HepG2 (cell line): ENCODE results near the gene UBE2Q1. TPM values are rescaled to one million over a fixed set of nuclear protein-coding genes. Genes with fewer than 3 reads are reported as not detected.

Experiments used
- ATAD3A ChIP-seq: sonication (generic); formaldehyde crosslinking; IDR thresholded peaks from 2 replicates; pipeline ENCODE4 v1.4.0; 2020; ENCODE audit warnings: missing genetic modification reagents
- ATF7 ChIP-seq, 2 experiments: fragments of 450-650 bp in 1 of 2; sonication (generic) in 1 of 2; formaldehyde crosslinking in 1 of 2; IDR thresholded peaks; 2 replicates each; pipeline versions ENCODE4 v1.4.0 to v1.6.1; 2016 to 2020; ENCODE audit warnings: antibody characterized with exemption in 1 of 2, mild to moderate bottlenecking in 1 of 2, missing genetic modification reagents in 1 of 2
- EZH2 ChIP-seq: conservative IDR thresholded peaks from 2 replicates; pipeline ENCODE4 v1.6.1; 2012; ENCODE audit warnings: mild to moderate bottlenecking, low read depth, low read length, moderate library complexity
- HNRNPL ChIP-seq: fragments of 200-400 bp; formaldehyde crosslinking; IDR thresholded peaks from 2 replicates; pipeline ENCODE4 v1.6.1; 2017; ENCODE audit warnings: mild to moderate bottlenecking, low read depth, low read length
- IRF2 ChIP-seq: IDR thresholded peaks from 2 replicates; pipeline ENCODE4 v1.6.1; 2018; ENCODE audit warnings: missing genetic modification reagents, missing compliant biosample characterization
- MED1 ChIP-seq: sonication (generic); formaldehyde crosslinking; IDR thresholded peaks from 2 replicates; pipeline ENCODE4 v1.4.0; 2020; ENCODE audit warnings: missing genetic modification reagents
- SIX4 ChIP-seq: sonication (generic); formaldehyde crosslinking; IDR thresholded peaks from 2 replicates; pipeline ENCODE4 v1.4.0; 2020; ENCODE audit warnings: missing genetic modification reagents
- SNAPC2 ChIP-seq: sonication (generic); formaldehyde crosslinking; IDR thresholded peaks from 2 replicates; pipeline ENCODE4 v1.8.1; 2022; ENCODE audit warnings: mild to moderate bottlenecking, missing genetic modification reagents
- SSRP1 ChIP-seq: IDR thresholded peaks from 2 replicates; pipeline ENCODE4 v1.6.1; 2016; ENCODE audit warnings: control low read depth
- ZBTB8A ChIP-seq: sonication (generic); formaldehyde crosslinking; IDR thresholded peaks from 2 replicates; pipeline ENCODE4 v1.4.0; 2020; ENCODE audit warnings: mild to moderate bottlenecking, low read depth, missing genetic modification reagents, borderline replicate concordance
- ZFP1 ChIP-seq: IDR thresholded peaks from 2 replicates; pipeline ENCODE4 v1.6.1; 2016
- ZMYM3 ChIP-seq: sonication (generic); formaldehyde crosslinking; IDR thresholded peaks from 2 replicates; pipeline ENCODE4 v1.5.1; 2020; ENCODE audit warnings: mild to moderate bottlenecking, missing genetic modification reagents
- ZNF124 ChIP-seq: sonication (generic); formaldehyde crosslinking; IDR thresholded peaks from 2 replicates; pipeline ENCODE4 v1.4.0; 2020; ENCODE audit warnings: missing genetic modification reagents
- ZNF230 ChIP-seq: sonication (generic); formaldehyde crosslinking; IDR thresholded peaks from 2 replicates; pipeline ENCODE4 v1.4.0; 2020; ENCODE audit warnings: mild to moderate bottlenecking, missing genetic modification reagents
- ZNF264 ChIP-seq: sonication (generic); formaldehyde crosslinking; IDR thresholded peaks from 2 replicates; pipeline ENCODE4 v1.4.0; 2020; ENCODE audit warnings: missing genetic modification reagents
- ZNF33A ChIP-seq: sonication (generic); formaldehyde crosslinking; IDR thresholded peaks from 2 replicates; pipeline ENCODE4 v1.5.1; 2020; ENCODE audit warnings: missing genetic modification reagents, mild to moderate bottlenecking, moderate library complexity, borderline replicate concordance
- ZNF510 ChIP-seq: sonication (generic); formaldehyde crosslinking; IDR thresholded peaks from 2 replicates; pipeline ENCODE4 v1.4.0; 2020; ENCODE audit warnings: low read depth, mild to moderate bottlenecking, missing genetic modification reagents
- ZNF530 ChIP-seq: sonication (generic); formaldehyde crosslinking; IDR thresholded peaks from 2 replicates; pipeline ENCODE4 v1.5.0; 2020; ENCODE audit warnings: low read depth, mild to moderate bottlenecking, missing genetic modification reagents
- ZNF749 ChIP-seq: sonication (generic); formaldehyde crosslinking; IDR thresholded peaks from 2 replicates; pipeline ENCODE4 v1.8.0; 2022; ENCODE audit warnings: mild to moderate bottlenecking, missing genetic modification reagents, moderate library complexity, borderline replicate concordance
- polyA plus RNA-seq, 8 experiments: library from polyadenylated mRNA; depleted of rRNA in 3 of 8; stranded (reverse) in 7 of 8; unstranded in 1 of 8; fragments of >200 nt; fragmentation: Illumina TruSeq in 4 of 8; extraction: Trizol in 4 of 8; gene quantifications; 2 replicates each; pipeline versions ENCODE4 v1.2.1 to v1.2.3, GENCODE V29; 2011 to 2016; ENCODE audit warnings: low read depth in 4 of 8, missing spikeins in 1 of 8, mixed read lengths in 1 of 8; ENCODE audit not compliant: insufficient read depth in 1 of 8
- total RNA-seq, 5 experiments: library from RNA; depleted of rRNA; stranded (reverse); fragments of >200 nt; fragmentation: Illumina TruSeq; extraction: Trizol; gene quantifications; 2 replicates each; pipeline ENCODE4 v1.2.3, GENCODE V29; 2016; ENCODE audit warnings: low read depth in 1 of 5
- TF ChIP-seq, protein P1 (sequence below): sonication (generic); formaldehyde crosslinking; IDR thresholded peaks from 2 replicates; pipeline ENCODE4 v1.8.0; 2022; ENCODE audit warnings: missing genetic modification reagents, mild to moderate bottlenecking, moderate library complexity, borderline replicate concordance
- TF ChIP-seq, protein P2 (sequence below): IDR thresholded peaks from 2 replicates; pipeline ENCODE4 v1.6.1; 2016; ENCODE audit warnings: missing genetic modification reagents, missing compliant biosample characterization
- TF ChIP-seq, protein P3 (sequence below), 2 experiments: sonication (generic) in 1 of 2; formaldehyde crosslinking in 1 of 2; IDR thresholded peaks; 2 replicates each; pipeline versions ENCODE4 v1.5.1 to v1.6.1; 2011 to 2020; ENCODE audit warnings: borderline replicate concordance in 1 of 2, low read depth in 1 of 2, low read length in 1 of 2, mild to moderate bottlenecking in 1 of 2, missing genetic modification reagents in 1 of 2, moderate library complexity in 1 of 2
- TF ChIP-seq, protein P4 (sequence below): sonication (generic); formaldehyde crosslinking; IDR thresholded peaks from 2 replicates; pipeline ENCODE4 v1.5.1; 2020; ENCODE audit warnings: missing genetic modification reagents, mild to moderate bottlenecking, borderline replicate concordance

Gene UBE2Q1
- total and polyA plus RNA-seq, 2 of the 13 experiments (the other 11 are each of a cell fraction or from before 2014, with no cell fraction given): 11.7 to 41.7 TPM

DNA sequence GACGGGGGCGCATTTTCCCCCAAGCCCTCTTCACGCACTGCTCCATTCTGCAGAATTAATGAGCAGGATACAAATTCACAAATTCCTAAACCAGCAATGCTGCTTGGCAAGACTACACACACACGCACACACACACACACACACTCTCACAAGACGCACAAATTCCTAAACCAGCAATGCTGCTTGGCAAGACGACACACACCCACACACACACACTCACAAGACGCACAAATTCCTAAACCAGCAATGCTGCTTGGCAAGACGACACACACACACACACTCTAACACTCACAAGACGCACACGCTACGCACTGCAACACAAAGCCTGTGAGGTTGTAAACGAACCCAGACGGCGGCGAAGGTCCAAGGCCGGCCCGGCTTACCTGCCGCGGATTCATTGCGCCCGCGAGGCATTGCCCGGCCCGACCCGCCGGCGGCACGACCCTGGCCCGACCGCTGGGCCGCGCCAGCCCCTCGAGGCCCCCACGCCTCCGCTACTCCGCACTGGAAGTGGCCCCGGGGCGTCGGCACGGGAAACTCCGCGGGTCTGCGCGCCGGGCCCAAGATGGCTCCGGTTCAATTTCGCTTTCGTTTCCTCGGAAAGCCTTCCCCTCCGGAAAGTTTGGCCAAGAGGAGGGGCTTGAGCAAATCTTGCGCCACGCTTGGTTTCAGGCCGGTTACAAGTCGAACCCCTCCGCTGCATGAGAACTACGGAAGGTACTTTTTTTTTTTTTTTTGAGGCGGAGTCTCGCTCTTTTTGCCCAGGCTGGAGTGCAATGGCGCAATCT, 49.3 kb upstream of the UBE2Q1 start, which contains the start of gene ADAR (continued):
- no peak for TF ChIP-seq ZNF749 (CRISPR knock-in tag)
- TF ChIP-seq ZNF230: no peak
- no peak for TF ChIP-seq ZNF530 (CRISPR knock-in tag)
- TF ChIP-seq, protein P1, sequence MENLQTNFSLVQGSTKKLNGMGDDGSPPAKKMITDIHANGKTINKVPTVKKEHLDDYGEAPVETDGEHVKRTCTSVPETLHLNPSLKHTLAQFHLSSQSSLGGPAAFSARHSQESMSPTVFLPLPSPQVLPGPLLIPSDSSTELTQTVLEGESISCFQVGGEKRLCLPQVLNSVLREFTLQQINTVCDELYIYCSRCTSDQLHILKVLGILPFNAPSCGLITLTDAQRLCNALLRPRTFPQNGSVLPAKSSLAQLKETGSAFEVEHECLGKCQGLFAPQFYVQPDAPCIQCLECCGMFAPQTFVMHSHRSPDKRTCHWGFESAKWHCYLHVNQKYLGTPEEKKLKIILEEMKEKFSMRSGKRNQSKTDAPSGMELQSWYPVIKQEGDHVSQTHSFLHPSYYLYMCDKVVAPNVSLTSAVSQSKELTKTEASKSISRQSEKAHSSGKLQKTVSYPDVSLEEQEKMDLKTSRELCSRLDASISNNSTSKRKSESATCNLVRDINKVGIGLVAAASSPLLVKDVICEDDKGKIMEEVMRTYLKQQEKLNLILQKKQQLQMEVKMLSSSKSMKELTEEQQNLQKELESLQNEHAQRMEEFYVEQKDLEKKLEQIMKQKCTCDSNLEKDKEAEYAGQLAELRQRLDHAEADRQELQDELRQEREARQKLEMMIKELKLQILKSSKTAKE (CRISPR knock-in tag): no peak
- TF ChIP-seq IRF2: peak; percentile 99
- 0 out of 2 replicates have a peak, but pooled peaks have one; percentile 8 for TF ChIP-seq ATF7 (IDR thresholded peaks at IDR 0.05)
- TF ChIP-seq ATF7 (CRISPR knock-in tag; IDR thresholded peaks at IDR 0.05): peak; percentile 48; the same call in 1 of the 2 replicates
- no peak for TF ChIP-seq SIX4 (CRISPR knock-in tag)
- no peak for TF ChIP-seq HNRNPL
- TF ChIP-seq, protein P2, sequence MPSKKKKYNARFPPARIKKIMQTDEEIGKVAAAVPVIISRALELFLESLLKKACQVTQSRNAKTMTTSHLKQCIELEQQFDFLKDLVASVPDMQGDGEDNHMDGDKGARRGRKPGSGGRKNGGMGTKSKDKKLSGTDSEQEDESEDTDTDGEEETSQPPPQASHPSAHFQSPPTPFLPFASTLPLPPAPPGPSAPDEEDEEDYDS (CRISPR knock-in tag): no peak
- no peak; the same call in 1 of the 2 replicates for TF ChIP-seq SNAPC2 (CRISPR knock-in tag)
- TF ChIP-seq ZBTB8A (CRISPR knock-in tag): no peak
- no peak for TF ChIP-seq ZNF264 (CRISPR knock-in tag)
- TF ChIP-seq ZNF33A (CRISPR knock-in tag): no peak
- no peak for TF ChIP-seq ZMYM3 (CRISPR knock-in tag)
- TF ChIP-seq, protein P3, sequence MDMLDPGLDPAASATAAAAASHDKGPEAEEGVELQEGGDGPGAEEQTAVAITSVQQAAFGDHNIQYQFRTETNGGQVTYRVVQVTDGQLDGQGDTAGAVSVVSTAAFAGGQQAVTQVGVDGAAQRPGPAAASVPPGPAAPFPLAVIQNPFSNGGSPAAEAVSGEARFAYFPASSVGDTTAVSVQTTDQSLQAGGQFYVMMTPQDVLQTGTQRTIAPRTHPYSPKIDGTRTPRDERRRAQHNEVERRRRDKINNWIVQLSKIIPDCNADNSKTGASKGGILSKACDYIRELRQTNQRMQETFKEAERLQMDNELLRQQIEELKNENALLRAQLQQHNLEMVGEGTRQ (IDR thresholded peaks at IDR 0.05; ENCODE audit: low read depth, low read length): no peak
- TF ChIP-seq, protein P3 (CRISPR knock-in tag; IDR thresholded peaks at IDR 0.05; ENCODE audit: borderline replicate concordance): no peak; the same call in 1 of the 2 replicates
- TF ChIP-seq ZFP1: no peak
- TF ChIP-seq, protein P4, sequence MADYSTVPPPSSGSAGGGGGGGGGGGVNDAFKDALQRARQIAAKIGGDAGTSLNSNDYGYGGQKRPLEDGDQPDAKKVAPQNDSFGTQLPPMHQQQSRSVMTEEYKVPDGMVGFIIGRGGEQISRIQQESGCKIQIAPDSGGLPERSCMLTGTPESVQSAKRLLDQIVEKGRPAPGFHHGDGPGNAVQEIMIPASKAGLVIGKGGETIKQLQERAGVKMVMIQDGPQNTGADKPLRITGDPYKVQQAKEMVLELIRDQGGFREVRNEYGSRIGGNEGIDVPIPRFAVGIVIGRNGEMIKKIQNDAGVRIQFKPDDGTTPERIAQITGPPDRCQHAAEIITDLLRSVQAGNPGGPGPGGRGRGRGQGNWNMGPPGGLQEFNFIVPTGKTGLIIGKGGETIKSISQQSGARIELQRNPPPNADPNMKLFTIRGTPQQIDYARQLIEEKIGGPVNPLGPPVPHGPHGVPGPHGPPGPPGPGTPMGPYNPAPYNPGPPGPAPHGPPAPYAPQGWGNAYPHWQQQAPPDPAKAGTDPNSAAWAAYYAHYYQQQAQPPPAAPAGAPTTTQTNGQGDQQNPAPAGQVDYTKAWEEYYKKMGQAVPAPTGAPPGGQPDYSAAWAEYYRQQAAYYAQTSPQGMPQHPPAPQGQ: no peak
- TF ChIP-seq ZNF124: no peak
- TF ChIP-seq MED1 (CRISPR knock-in tag): no peak
- TF ChIP-seq EZH2: no peak
- no peak for TF ChIP-seq SSRP1 (CRISPR knock-in tag)
- TF ChIP-seq ZNF510 (CRISPR knock-in tag): no peak
- TF ChIP-seq ATAD3A: no peak
